CD4-positive, alpha-beta T cell treated with Interleukin-6 for 4 hours (primary cell): ENCODE results near the gene IRX2.

Experiments used
- DNase-seq: peaks from one replicate; pipeline ENCODE4 v3.0.0-alpha.2; 2020; ENCODE audit warnings: mixed read lengths

The IRX2 gene

DNA sequence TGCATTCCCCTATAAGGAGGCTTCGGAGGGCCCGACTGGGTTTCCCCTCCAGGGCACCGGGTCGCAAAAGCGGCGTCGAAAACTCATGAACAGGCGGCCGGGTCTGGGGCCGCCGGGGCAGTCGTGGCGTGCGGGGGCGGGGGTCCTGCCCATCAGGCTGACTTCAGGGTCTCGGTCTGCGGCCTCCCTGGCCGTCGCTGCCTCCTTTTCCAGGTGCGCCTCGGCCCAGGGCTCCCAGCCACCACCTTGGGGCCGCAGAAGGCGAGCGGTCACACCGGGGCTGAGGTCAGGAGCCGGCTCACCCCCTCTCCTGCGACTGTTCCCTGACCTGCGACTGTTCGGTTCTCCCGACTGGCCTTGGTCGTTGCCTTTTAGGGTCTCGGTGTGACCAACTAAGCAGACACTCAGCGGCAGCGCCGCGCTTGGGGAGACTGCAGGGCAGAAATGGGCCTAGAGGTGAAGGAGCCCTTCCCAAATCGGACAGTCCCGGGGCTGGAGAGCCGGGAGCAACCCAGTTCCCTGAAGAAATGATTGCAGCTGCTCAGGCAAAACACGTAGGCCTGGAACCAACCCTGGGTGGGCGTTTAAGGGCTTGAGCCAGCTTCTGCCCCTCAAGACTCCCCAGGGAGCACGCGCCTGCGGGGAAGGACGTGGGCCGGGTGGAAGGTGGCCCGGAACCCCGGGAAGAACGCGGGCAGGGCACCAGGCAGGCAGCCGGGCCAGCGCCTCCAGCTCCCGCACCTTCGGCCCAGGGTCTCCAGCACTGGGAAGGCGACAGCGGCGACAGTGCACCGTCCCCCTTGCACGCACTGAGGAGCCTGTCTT lies 11.2 kb downstream of the IRX2 start:
- no peak for DNase-seq

DNA sequence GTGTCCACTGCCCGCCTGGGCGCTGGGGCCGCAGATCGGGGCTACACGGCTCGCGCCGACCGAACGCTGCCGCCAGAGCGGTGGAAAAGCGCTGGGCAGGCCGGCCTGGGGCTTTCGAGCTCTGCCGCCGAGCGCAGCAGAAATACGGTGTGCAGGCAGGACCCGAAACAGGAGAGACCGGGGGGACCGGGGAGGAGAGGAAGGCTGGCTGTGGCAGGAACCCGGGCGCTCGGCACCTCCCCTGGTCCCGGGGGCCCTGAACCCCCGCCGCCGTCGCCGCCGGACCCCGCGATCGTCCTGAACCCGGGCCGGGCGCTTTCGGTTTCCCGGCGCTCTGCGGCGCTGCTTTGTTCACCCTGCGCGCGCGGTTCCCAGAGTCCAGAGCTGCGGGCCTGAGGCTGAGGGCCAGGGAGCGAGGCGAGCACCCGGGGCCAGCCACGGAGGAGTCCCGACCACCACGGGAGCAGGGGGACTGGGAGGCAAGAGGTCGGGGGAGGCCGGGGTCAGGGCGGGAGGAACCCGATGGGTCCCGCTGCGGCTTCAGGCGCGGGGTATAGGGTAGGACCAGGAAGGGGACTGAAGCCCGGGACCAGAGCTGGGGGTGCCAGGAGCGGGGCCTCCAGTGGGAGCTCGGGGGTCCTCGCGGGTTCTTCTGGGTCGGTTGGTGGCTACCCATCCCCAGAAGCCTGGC lies 12.0 kb downstream of the IRX2 start:
- DNase-seq: no peak

GRCh38 chr5:2738700-2739359 lies 12.6 kb downstream of the IRX2 start:
- no peak for DNase-seq

DNA sequence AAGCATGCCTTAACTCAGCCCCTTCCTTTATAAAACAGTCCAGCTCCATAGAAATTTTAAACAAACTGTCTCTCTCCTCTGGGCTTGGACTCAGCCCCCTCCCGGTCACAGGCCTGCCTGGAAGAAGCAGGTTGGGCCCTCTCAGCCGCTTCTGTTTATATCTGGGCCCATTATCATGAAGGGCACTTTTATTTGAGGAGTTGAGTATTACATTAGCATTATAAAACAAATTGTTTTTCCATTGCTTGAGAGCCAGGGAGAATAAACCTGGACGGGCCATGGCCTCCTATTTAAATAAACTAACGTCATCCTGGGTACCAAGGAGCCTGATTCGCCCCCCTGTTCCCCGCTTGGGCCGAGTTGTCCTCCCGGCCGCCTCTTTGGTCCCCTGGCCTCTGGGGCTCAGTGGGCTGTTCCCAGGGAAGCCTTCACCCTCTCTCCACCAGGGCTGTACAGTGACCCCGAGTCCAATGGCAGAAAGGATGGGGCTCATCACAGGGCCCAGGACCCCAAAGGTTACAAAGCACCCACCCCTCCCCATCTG lies 13.2 kb downstream of the IRX2 start:
- no peak for DNase-seq

DNA sequence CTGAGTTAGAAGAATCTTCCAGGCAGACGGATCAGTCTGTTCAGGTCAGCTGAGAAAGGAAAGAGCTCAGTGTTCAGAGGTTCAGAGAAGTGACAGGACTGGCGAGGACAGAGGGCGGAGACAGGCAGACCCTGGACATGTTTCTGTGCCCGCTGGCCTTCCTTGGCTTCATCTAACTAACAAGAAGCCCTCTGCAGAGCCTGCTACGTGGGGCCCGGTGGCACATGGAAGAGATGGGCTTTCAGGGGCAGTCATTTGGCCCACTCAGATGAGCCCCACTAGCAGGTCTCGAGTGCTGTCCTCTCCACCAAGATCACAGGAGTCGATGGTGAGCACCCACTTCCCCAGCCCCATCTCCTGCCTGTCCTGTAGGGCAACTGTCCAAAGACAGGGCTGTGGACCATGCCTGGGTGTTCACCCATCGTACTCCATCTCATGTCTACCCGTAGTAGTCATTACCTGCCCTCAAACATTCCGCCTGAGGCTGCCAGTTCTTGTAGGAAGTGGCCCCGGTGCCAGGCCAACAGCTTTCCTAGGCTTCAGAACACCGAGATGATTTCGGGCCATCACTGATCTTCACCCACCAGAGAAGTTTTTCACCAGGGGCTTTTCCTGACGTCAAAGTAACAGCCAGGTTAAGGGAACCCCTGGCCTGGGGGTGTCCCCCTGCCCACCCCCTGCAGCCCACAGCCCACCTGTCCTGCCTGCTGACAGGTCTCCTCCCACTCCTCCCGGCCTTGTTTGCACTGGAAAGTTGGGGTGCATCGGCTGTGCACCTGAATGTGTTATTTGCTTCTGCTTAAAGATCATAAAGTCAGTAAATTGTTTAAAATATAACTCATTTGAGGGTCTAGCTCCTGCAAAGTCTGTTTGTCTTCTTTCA lies 14.0 kb downstream of the IRX2 start:
- DNase-seq: no peak

DNA sequence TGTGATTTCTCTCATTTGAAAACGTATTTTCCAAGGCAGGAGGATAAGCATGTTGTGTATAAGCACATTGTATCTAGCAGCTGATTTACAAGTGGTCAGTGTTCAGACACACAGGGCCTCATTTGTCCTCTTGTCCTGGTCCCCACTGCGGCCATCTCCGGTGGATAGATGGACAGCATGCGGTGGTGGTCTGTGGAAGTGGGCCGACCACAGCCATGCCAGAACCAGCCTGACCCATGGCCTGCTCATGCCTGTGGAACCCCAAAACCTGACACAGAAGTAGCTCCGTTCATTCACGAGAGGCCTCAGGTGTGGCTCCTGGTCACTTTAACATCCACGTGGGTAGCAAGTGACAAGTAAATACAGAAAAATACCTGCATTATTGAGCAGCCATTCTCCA lies 14.6 kb downstream of the IRX2 start:
- no peak for DNase-seq

GRCh38 chr5:2735996-2736395 lies 15.5 kb downstream of the IRX2 start:
- DNase-seq: no peak

GRCh38 chr5:2732850-2733249 lies 18.6 kb downstream of the IRX2 start:
- no peak for DNase-seq

DNA sequence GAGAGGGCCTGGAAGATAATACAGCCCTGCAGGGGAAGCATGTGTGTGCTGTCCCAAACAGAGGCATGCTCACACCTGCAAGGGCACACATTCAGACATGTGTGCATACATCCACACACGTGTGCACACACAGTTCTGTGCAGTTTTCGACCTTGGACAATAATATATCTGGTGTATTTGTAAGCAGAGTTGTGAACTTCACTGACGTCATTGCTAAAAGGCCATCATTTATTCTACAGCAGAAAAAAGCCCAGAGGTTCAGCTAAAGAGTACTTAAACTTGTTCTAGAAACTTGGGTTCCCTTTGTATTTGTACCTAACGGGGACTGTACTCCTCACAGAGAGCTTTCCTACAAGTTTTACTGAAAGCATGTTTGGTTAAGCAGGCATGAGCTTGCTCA lies 19.5 kb downstream of the IRX2 start:
- no peak for DNase-seq

- DNase-seq: no peak
Measured at GRCh38 chr5:2729189-2729588, 22.3 kb downstream of the IRX2 start.

DNA sequence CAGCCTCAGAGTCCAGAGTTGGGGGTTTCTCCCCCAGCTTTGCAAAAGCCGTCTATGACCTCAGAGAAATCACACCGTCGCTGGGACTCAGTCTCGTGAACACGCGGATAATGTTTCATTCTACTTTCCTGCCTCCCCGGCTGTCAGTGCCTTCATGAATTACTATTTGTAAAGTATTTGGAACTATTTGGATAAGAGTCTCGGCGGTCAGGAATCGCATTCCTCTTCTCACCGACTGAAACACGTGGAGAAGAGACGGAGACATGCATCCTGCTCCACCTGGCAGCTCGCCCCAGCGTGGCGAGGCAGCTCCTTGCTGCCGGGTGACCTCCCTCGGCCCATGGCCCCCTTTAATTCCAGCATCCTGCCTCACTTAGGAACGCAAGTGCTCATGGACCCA lies 23.9 kb downstream of the IRX2 start:
- DNase-seq: no peak

- no peak for DNase-seq
Measured at GRCh38 chr5:2725980-2726765, 25.3 kb downstream of the IRX2 start.

GRCh38 chr5:2724831-2725230 lies 26.6 kb downstream of the IRX2 start:
- DNase-seq: no peak

GRCh38 chr5:2724031-2724581 lies 27.4 kb downstream of the IRX2 start:
- DNase-seq: no peak

DNA sequence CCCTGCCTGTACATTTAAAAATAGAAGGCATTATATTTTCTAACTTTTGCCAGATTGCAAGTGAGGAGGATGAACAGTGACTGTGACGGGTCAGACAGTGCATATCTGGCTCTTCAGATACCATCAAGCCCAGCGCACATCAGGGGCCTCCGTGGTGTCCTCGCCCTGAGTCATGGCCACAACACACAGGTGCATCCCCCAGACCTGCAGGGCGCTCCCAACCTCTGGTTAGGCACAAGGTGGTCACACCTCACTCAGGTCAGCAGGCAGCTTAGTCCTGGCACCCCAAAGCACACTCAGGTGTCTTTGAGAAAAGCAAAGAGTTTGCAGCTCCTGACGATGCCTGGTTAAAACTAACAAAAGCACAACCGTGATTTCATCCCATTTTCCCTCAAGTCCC lies 28.6 kb downstream of the IRX2 start:
- DNase-seq: no peak

DNA sequence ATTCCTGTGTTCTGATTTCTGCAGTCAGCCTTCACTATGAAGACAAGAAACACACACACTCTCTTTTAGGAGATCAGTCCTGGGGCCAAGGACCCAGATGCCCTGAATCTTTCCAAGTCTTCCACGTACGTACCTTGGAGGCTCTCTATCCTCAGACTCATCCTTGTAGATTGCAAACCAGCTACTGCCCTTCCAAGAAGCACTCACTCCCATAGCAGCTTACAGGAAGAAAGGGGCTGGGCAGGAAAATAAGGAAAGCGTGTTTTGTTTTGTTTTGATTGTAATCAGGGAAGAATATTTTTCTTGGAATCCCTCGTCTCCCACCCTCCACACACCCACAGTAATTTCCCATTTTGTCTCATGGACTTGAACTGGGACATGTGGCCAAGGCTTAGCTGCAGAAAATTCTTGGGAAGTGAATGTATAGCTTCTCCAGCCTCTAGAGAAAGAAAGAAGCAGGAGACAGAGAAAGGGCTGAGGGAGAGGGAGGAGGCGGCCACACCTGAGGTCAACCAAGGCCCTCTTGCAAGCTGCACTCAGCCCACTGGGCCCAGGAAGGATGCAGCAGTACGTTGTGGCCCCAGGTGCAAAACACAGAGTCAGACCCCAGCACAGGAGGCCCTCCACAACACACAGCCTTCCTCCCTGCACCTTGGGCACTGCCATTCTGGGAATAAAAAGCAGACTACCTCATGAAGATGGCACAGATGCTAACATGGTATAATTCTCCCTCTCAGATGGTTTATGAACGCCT lies 29.9 kb downstream of the IRX2 start:
- no peak for DNase-seq

DNA sequence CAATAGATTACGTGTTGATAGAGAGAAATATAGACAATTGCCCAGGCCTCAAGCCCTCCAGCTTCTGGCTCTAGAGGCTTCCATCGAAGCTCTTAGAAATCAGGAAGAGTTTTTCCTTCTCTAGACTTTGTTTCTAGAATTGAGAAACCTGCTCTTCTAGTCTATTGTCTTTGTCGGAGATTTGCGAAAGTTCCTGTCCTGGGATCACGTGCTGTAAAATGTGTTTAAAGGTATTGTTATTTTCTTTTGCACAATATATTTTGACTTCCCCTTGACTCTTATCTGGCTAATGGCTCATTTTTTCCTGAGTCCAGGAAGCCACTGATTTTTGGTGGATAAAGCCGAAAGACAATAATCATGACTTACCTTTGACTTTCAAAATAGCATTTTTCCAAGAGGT lies 32.1 kb downstream of the IRX2 start:
- no peak for DNase-seq

- DNase-seq: no peak
Measured at GRCh38 chr5:2718115-2718514, 33.4 kb downstream of the IRX2 start.

GRCh38 chr5:2715856-2716255 lies 35.6 kb downstream of the IRX2 start:
- no peak for DNase-seq

- no peak for DNase-seq
Measured at GRCh38 chr5:2714805-2715204, 36.7 kb downstream of the IRX2 start.

GRCh38 chr5:2714026-2714425 lies 37.5 kb downstream of the IRX2 start:
- no peak for DNase-seq
